Spleen (tissue), 11 donors: ENCODE results near the gene CALN1. TPM values are rescaled to one million over a fixed set of nuclear protein-coding genes. Genes with fewer than 3 reads are reported as not detected.

ENCODE experiments used
- DNase-seq: peaks from one replicate; pipeline ENCODE4 v3.0.0-alpha.2; 2020
- H3K27ac ChIP-seq, 8 donors: fragments of 200-600 bp; sonication (generic) in 7 of 8; 1 replicate in 4 of 8; 2 replicates in 4 of 8; pipeline versions ENCODE4 v1.5.0 to v1.8.0; 2016 to 2021; ENCODE audit warnings: inconsistent platforms in 4 of 8, mild to moderate bottlenecking in 4 of 8, moderate library complexity in 1 of 8
- H3K27me3 ChIP-seq, 7 donors: fragments of 200-600 bp; sonication (generic) in 6 of 7; replicated peaks in 1 of 7; 1 replicate in 4 of 7; 2 replicates in 3 of 7; pipeline versions ENCODE4 v1.5.0 to v1.8.0; 2016 to 2021; ENCODE audit warnings: inconsistent platforms in 3 of 7, mild to moderate bottlenecking in 1 of 7
- H3K36me3 ChIP-seq, 6 donors: fragments of 200-600 bp; sonication (generic) in 5 of 6; 1 replicate in 4 of 6; 2 replicates in 2 of 6; pipeline versions ENCODE4 v1.5.0 to v1.8.0; 2016 to 2021; ENCODE audit warnings: inconsistent platforms in 2 of 6
- H3K4me1 ChIP-seq, 6 donors: fragments of 200-600 bp; sonication (generic) in 5 of 6; 1 replicate in 3 of 6; 2 replicates in 3 of 6; pipeline versions ENCODE4 v1.5.0 to v1.8.0; 2016 to 2021; ENCODE audit warnings: inconsistent platforms in 3 of 6
- H3K4me3 ChIP-seq, 8 donors: fragments of 200-600 bp; sonication (generic) in 7 of 8; 1 replicate in 4 of 8; 2 replicates in 4 of 8; pipeline versions ENCODE4 v1.5.0 to v1.8.0; 2016 to 2021; ENCODE audit warnings: inconsistent platforms in 4 of 8, mild to moderate bottlenecking in 4 of 8, moderate library complexity in 2 of 8
- H3K9me3 ChIP-seq, 8 donors: fragments of 200-600 bp; sonication (generic) in 7 of 8; 1 replicate in 4 of 8; 2 replicates in 4 of 8; pipeline versions ENCODE4 v1.5.0 to v1.8.0; 2016 to 2021; ENCODE audit warnings: inconsistent platforms in 4 of 8
- CTCF ChIP-seq, 11 experiments: fragments of 200-600 bp in 7 of 11; fragments of 450-650 bp in 4 of 11; sonication (generic) in 4 of 11; IDR thresholded peaks in 8 of 11; conservative IDR thresholded peaks in 3 of 11; 1 replicate in 7 of 11; 2 replicates in 4 of 11; pipeline versions ENCODE4 v1.4.0 to v1.8.0; 2016 to 2021; ENCODE audit warnings: antibody characterized with exemption in 11 of 11, inconsistent platforms in 4 of 11, mild to moderate bottlenecking in 1 of 11
- POLR2A ChIP-seq, 3 donors: fragments of 450-650 bp; IDR thresholded peaks; one replicate each; pipeline ENCODE4 v1.5.1; 2017; ENCODE audit warnings: antibody characterized with exemption in 3 of 3, mild to moderate bottlenecking in 1 of 3
- POLR2AphosphoS5 ChIP-seq, 3 donors: sonication (generic); formaldehyde crosslinking; IDR thresholded peaks; one replicate each; pipeline ENCODE4 v1.5.1; 2017; ENCODE audit warnings: antibody characterized with exemption in 3 of 3
- WGBS, 5 donors: extraction: QIAGEN DNeasy Blood & Tissue Kit in 3 of 5; methylation state at CpG; one replicate each; pipeline versions ENCODE4 v1.1.5 to v1.1.7; 2013 to 2018; 5-methylcytosine and 5-hydroxymethylcytosine counted together
- intact Hi-C: fragments of 100-400 bp; cut with DNase I; formaldehyde crosslinking; loops from one replicate; pipeline ENCODE4 v1.15.0; 2023; ENCODE audit warnings: low total_unique reads
- polyA plus RNA-seq, 3 donors: library from polyadenylated mRNA; stranded (reverse); fragments of 200-250 nt; gene quantifications; one replicate each; pipeline ENCODE4 v1.2.1, GENCODE V29; 2013
- total RNA-seq, 7 donors: library from RNA; depleted of rRNA in 3 of 7; stranded (reverse); fragments of >200 nt in 3 of 7; fragmentation: NEBNext Ultra II Directional in 4 of 7; extraction: Animal tissue kit (Norgen Biotek cat#: 25700) in 4 of 7; gene quantifications; one replicate each; pipeline versions ENCODE4 v1.1.0 to v1.2.1, GENCODE V29; 2016 to 2021
- donor health status: healthy with polysubstance abuse.
- donor health status: DM: no; HTN: no; CAD: no; lungs with moderate emphysema.
- donor health status: DM: no; HTN: no; CAD: no.
- donor health status: Bipolar disorder and iron deficiency.
- donor health status: healthy.
- donor health status: DM: no; HTN: no; CAD: no.
- donor health status: DM: yes; HTN: yes; CAD: no.

Gene CALN1
- total and polyA plus RNA-seq, 10 donors: under 0.01 to 0.19 (median 0.03) TPM; not detected in 7

GRCh38 chr7:71766016-71766415 is 646.1 kb downstream of the CALN1 start:
- TF ChIP-seq POLR2AphosphoS5 (IDR thresholded peaks at IDR 0.05): no peak
- TF ChIP-seq CTCF (IDR thresholded peaks at IDR 0.05 in 8 of 11, conservative IDR thresholded peaks at IDR 0.05 in 3 of 11): no peak
- TF ChIP-seq POLR2A (IDR thresholded peaks at IDR 0.05): no peak
- no peak for DNase-seq
- intact Hi-C loops: no loop called here
- peaks cover 0 to 28% (median 21%) of the 10 kb centered on the region in 8 donors for H3K9me3 ChIP-seq
- H3K4me1 ChIP-seq: no peaks in the 10 kb centered on the region
- H3K4me3 ChIP-seq: no peak overlapping the region
- H3K27ac ChIP-seq: no peak overlapping the region
- no peaks in the 10 kb centered on the region for H3K27me3 ChIP-seq
- H3K36me3 ChIP-seq: no peaks in the 10 kb centered on the region

GRCh38 chr7:71761336-71761735 is 650.8 kb downstream of the CALN1 start:
- no peaks in the 10 kb centered on the region for H3K27me3 ChIP-seq
- no peaks in the 10 kb centered on the region for H3K4me1 ChIP-seq
- TF ChIP-seq CTCF (IDR thresholded peaks at IDR 0.05 in 8 of 11, conservative IDR thresholded peaks at IDR 0.05 in 3 of 11) (no peak), POLR2AphosphoS5 (IDR thresholded peaks at IDR 0.05) (no peak), POLR2A (IDR thresholded peaks at IDR 0.05) (no peak)
- peaks cover 0 to 65% (median 30%) of the 10 kb centered on the region in 8 donors for H3K9me3 ChIP-seq
- no peak overlapping the region for H3K4me3 ChIP-seq
- intact Hi-C loops: no loop called here
- no peaks in the 10 kb centered on the region for H3K36me3 ChIP-seq
- no peak for DNase-seq
- H3K27ac ChIP-seq: no peak overlapping the region

- no peaks in the 10 kb centered on the region for H3K36me3 ChIP-seq
- no peak overlapping the region for H3K4me3 ChIP-seq
- no peak for TF ChIP-seq POLR2AphosphoS5 (IDR thresholded peaks at IDR 0.05)
- no peak for TF ChIP-seq POLR2A (IDR thresholded peaks at IDR 0.05)
- no peak for TF ChIP-seq CTCF (IDR thresholded peaks at IDR 0.05 in 8 of 11, conservative IDR thresholded peaks at IDR 0.05 in 3 of 11)
- H3K4me1 ChIP-seq: peaks cover 0 to 6% (median 6%) of the 10 kb centered on the region in 6 donors
- peaks cover 0 to 39% (median 19%) of the 10 kb centered on the region in 8 donors for H3K9me3 ChIP-seq
- intact Hi-C loops: loop anchor here (5.0 kb wide), 1 partner anchor 742 kb away; no protein-coding TSS in a partner anchor
- no peak for DNase-seq
- H3K27ac ChIP-seq: no peak overlapping the region
- peaks cover 0 to 49% (median 11%) of the 10 kb centered on the region in 7 donors for H3K27me3 ChIP-seq
- WGBS, 5 donors: 79 to 88% (median 81%) methylated on average over 4 of the region's 4 CpGs
Measured at GRCh38 chr7:71754828-71755227, 657.3 kb downstream of the CALN1 start.

- Histone ChIP-seq H3K9me3 (peaks cover 0 to 37% (median 17%) of the 10 kb centered on the region in 8 donors), H3K27me3 (peaks cover 0 to 50% (median 11%) of the 10 kb centered on the region in 7 donors), H3K4me3 (no peak overlapping the region), H3K27ac (no peak overlapping the region), H3K36me3 (no peaks in the 10 kb centered on the region), H3K4me1 (peaks cover 0 to 6% (median 6%) of the 10 kb centered on the region in 6 donors)
- TF ChIP-seq POLR2A (IDR thresholded peaks at IDR 0.05): no peak
- no peak for TF ChIP-seq CTCF (IDR thresholded peaks at IDR 0.05 in 8 of 11, conservative IDR thresholded peaks at IDR 0.05 in 3 of 11)
- TF ChIP-seq POLR2AphosphoS5 (IDR thresholded peaks at IDR 0.05): no peak
- 39 to 55% (median 45%) methylated on average over 9 of the region's 9 CpGs for WGBS, 5 donors
- intact Hi-C loops: no loop called here
- DNase-seq: no peak
Measured at GRCh38 chr7:71753956-71754664, 658.0 kb downstream of the CALN1 start.
